ENCODE results near the gene MOXD1. TPM values are rescaled to one million over a fixed set of nuclear protein-coding genes. Genes with fewer than 3 reads are reported as not detected.

MOXD1 gene
- not detected for polyA plus RNA-seq

GRCh38 chr6:132400883-132401617, at the start of gene MOXD1:
Gene MOXD1 (minus strand): TSS chr6:132401475. CDS start chr6:132401426, 49 bp downstream.
- peak; percentile 3 to 7 (median 5) for DNase-seq
- peaks cover 0 to 3% (median 0%) of the 10 kb centered on the region in 3 donors for H3K36me3 Mint-ChIP-seq
- H3K27me3 Mint-ChIP-seq (ENCODE audit: low read depth in 3 of 3): peaks cover 0 to 24% (median 22%) of the 10 kb centered on the region in 3 donors
- peaks cover 0 to 5% (median 0%) of the 10 kb centered on the region in 6 donors for H3K9me3 Mint-ChIP-seq
- peak within 1 kb of the TSS; percentile 36 to 71 (median 65) for H3K4me3 Mint-ChIP-seq
- H3K4me1 Mint-ChIP-seq: peaks cover 8 to 13% of the 10 kb centered on the region in 2 donors
- no peak within 1 kb of the TSS for H3K27ac Mint-ChIP-seq

- H3K27ac Mint-ChIP-seq: peak overlapping the region in 1 of 6 donors; percentile 9
- H3K4me1 Mint-ChIP-seq: no peaks in the 10 kb centered on the region
- no peak for DNase-seq
- no peaks in the 10 kb centered on the region for H3K27me3 Mint-ChIP-seq (ENCODE audit: low read depth in 3 of 3)
- peaks cover 0 to 13% (median 7%) of the 10 kb centered on the region in 6 donors for H3K9me3 Mint-ChIP-seq
- H3K4me3 Mint-ChIP-seq: no peak overlapping the region
- H3K36me3 Mint-ChIP-seq: peaks cover 4 to 23% (median 10%) of the 10 kb centered on the region in 3 donors
Observed at GRCh38 chr6:132446855-132447241, 45.6 kb upstream of the MOXD1 start.

- no peak for DNase-seq
- Mint-ChIP-seq H3K4me1 (no peaks in the 10 kb centered on the region), H3K9me3 (peaks cover 0 to 19% (median 10%) of the 10 kb centered on the region in 6 donors), H3K36me3 (peaks cover 4 to 18% (median 11%) of the 10 kb centered on the region in 3 donors), H3K27ac (peak overlapping the region in 1 of 6 donors; percentile 12), H3K27me3 (ENCODE audit: low read depth in 3 of 3) (no peaks in the 10 kb centered on the region), H3K4me3 (no peak overlapping the region)
Observed at GRCh38 chr6:132446141-132446854, 45.0 kb upstream of the MOXD1 start.

GRCh38 chr6:132445201-132445951, 44.1 kb upstream of the MOXD1 start:
- peaks cover under 1 to 11% (median 11%) of the 10 kb centered on the region in 3 donors for H3K36me3 Mint-ChIP-seq
- no peak overlapping the region for H3K4me3 Mint-ChIP-seq
- H3K27ac Mint-ChIP-seq: no peak overlapping the region
- peaks cover 0 to 19% (median 10%) of the 10 kb centered on the region in 6 donors for H3K9me3 Mint-ChIP-seq
- H3K4me1 Mint-ChIP-seq: no peaks in the 10 kb centered on the region
- DNase-seq: no peak
- no peaks in the 10 kb centered on the region for H3K27me3 Mint-ChIP-seq (ENCODE audit: low read depth in 3 of 3)

GRCh38 chr6:132443206-132443605, 41.9 kb upstream of the MOXD1 start:
- Mint-ChIP-seq H3K27ac (no peak overlapping the region), H3K36me3 (peaks cover 0 to 11% (median 4%) of the 10 kb centered on the region in 3 donors), H3K9me3 (peaks cover 0 to 19% (median 10%) of the 10 kb centered on the region in 6 donors), H3K4me1 (no peaks in the 10 kb centered on the region), H3K27me3 (ENCODE audit: low read depth in 3 of 3) (peaks cover 0 to 3% (median 0%) of the 10 kb centered on the region in 3 donors), H3K4me3 (no peak overlapping the region)
- DNase-seq: no peak

- Mint-ChIP-seq H3K4me3 (no peak overlapping the region), H3K4me1 (no peaks in the 10 kb centered on the region), H3K36me3 (no peaks in the 10 kb centered on the region), H3K27ac (no peak overlapping the region), H3K27me3 (ENCODE audit: low read depth in 3 of 3) (peaks cover 0 to 26% (median 3%) of the 10 kb centered on the region in 3 donors), H3K9me3 (peaks cover 0 to 1% (median 0%) of the 10 kb centered on the region in 6 donors)
- DNase-seq: no peak
Observed at GRCh38 chr6:132430110-132430509, 28.8 kb upstream of the MOXD1 start.

GRCh38 chr6:132425176-132425575, 23.9 kb upstream of the MOXD1 start:
- Mint-ChIP-seq H3K27ac (no peak overlapping the region), H3K36me3 (no peaks in the 10 kb centered on the region), H3K4me3 (no peak overlapping the region), H3K27me3 (ENCODE audit: low read depth in 3 of 3) (peaks cover 3 to 9% (median 3%) of the 10 kb centered on the region in 3 donors), H3K4me1 (no peaks in the 10 kb centered on the region), H3K9me3 (peaks cover 2 to 20% (median 17%) of the 10 kb centered on the region in 6 donors)
- DNase-seq: no peak

GRCh38 chr6:132423839-132424238, 22.6 kb upstream of the MOXD1 start:
- Mint-ChIP-seq H3K36me3 (no peaks in the 10 kb centered on the region), H3K27ac (no peak overlapping the region), H3K4me1 (no peaks in the 10 kb centered on the region), H3K27me3 (ENCODE audit: low read depth in 3 of 3) (peaks cover 3 to 6% (median 4%) of the 10 kb centered on the region in 3 donors), H3K4me3 (no peak overlapping the region), H3K9me3 (peaks cover 3 to 20% (median 17%) of the 10 kb centered on the region in 6 donors)
- DNase-seq: no peak

GRCh38 chr6:132418235-132418965, 17.1 kb upstream of the MOXD1 start:
- Mint-ChIP-seq H3K27ac (no peak overlapping the region), H3K4me3 (no peak overlapping the region), H3K36me3 (no peaks in the 10 kb centered on the region), H3K4me1 (no peaks in the 10 kb centered on the region), H3K9me3 (peaks cover 3 to 20% (median 14%) of the 10 kb centered on the region in 6 donors), H3K27me3 (ENCODE audit: low read depth in 3 of 3) (peaks cover 6 to 10% (median 8%) of the 10 kb centered on the region in 3 donors)
- no peak for DNase-seq

GRCh38 chr6:132414761-132415160, 13.5 kb upstream of the MOXD1 start:
- no peak overlapping the region for H3K4me3 Mint-ChIP-seq
- H3K9me3 Mint-ChIP-seq: peaks cover 0 to 5% (median 0%) of the 10 kb centered on the region in 6 donors
- H3K27ac Mint-ChIP-seq: no peak overlapping the region
- DNase-seq: no peak
- peaks cover 6 to 12% (median 9%) of the 10 kb centered on the region in 3 donors for H3K27me3 Mint-ChIP-seq (ENCODE audit: low read depth in 3 of 3)
- no peaks in the 10 kb centered on the region for H3K4me1 Mint-ChIP-seq
- no peaks in the 10 kb centered on the region for H3K36me3 Mint-ChIP-seq

- no peaks in the 10 kb centered on the region for H3K4me1 Mint-ChIP-seq
- peaks cover 6 to 10% (median 9%) of the 10 kb centered on the region in 3 donors for H3K27me3 Mint-ChIP-seq (ENCODE audit: low read depth in 3 of 3)
- DNase-seq: no peak
- no peaks in the 10 kb centered on the region for H3K36me3 Mint-ChIP-seq
- H3K4me3 Mint-ChIP-seq: no peak overlapping the region
- peaks cover 0 to 2% (median 0%) of the 10 kb centered on the region in 6 donors for H3K9me3 Mint-ChIP-seq
- no peak overlapping the region for H3K27ac Mint-ChIP-seq
Observed at GRCh38 chr6:132414322-132414721, 13.0 kb upstream of the MOXD1 start.

GRCh38 chr6:132413499-132413802, 12.2 kb upstream of the MOXD1 start:
- no peaks in the 10 kb centered on the region for H3K36me3 Mint-ChIP-seq
- H3K9me3 Mint-ChIP-seq: peaks cover 0 to 2% (median 0%) of the 10 kb centered on the region in 6 donors
- DNase-seq: no peak

More at GRCh38 chr6:132413499-132413802, 12.2 kb upstream of the MOXD1 start:
- H3K27me3 Mint-ChIP-seq (ENCODE audit: low read depth in 3 of 3): peaks cover 6 to 10% (median 10%) of the 10 kb centered on the region in 3 donors
- no peaks in the 10 kb centered on the region for H3K4me1 Mint-ChIP-seq
- no peak overlapping the region for H3K27ac Mint-ChIP-seq
- no peak overlapping the region for H3K4me3 Mint-ChIP-seq

Data from immature natural killer cell (primary cell).